ENCODE data around the gene PRKN.

The PRKN gene

GRCh38 chr6:161443848-161444247, 1283.7 kb downstream of the PRKN start:
- H3K9me3 ChIP-seq (ENCODE audit: control insufficient read depth, low read length), result no peaks in the 10 kb centered on the region
- H3K27ac ChIP-seq (ENCODE audit: insufficient read depth, low read depth, low read length, poor library complexity, severe bottlenecking), result no peak overlapping the region
- no peaks in the 10 kb centered on the region for H3K27me3 ChIP-seq (ENCODE audit: control insufficient read depth, insufficient read depth, low read length, poor library complexity, severe bottlenecking)
- H3K4me3 ChIP-seq (ENCODE audit: insufficient read depth, low read depth, low read length), result no peak overlapping the region
- WGBS, 2 experiments, result 15 to 18% methylated on average over 8 of the region's 8 CpGs
- peaks cover 44% of the 10 kb centered on the region for H3K4me1 ChIP-seq (ENCODE audit: control insufficient read depth, insufficient read depth, low read length)
- H3K36me3 ChIP-seq (ENCODE audit: control insufficient read depth, insufficient read depth, low read length), result no peaks in the 10 kb centered on the region

- Histone ChIP-seq H3K27ac (ENCODE audit: insufficient read depth, low read depth, low read length, poor library complexity, severe bottlenecking) (no peak overlapping the region), H3K4me1 (ENCODE audit: control insufficient read depth, insufficient read depth, low read length) (peaks cover 43% of the 10 kb centered on the region), H3K9me3 (ENCODE audit: control insufficient read depth, low read length) (no peaks in the 10 kb centered on the region), H3K4me3 (ENCODE audit: insufficient read depth, low read depth, low read length) (no peak overlapping the region), H3K27me3 (ENCODE audit: control insufficient read depth, insufficient read depth, low read length, poor library complexity, severe bottlenecking) (no peaks in the 10 kb centered on the region), H3K36me3 (ENCODE audit: control insufficient read depth, insufficient read depth, low read length) (no peaks in the 10 kb centered on the region)
- WGBS, 2 experiments, result 92 to 95% methylated on average over 15 of the region's 15 CpGs
These were observed 1285.1 kb downstream of the PRKN start for GRCh38 chr6:161442420-161442819.

GRCh38 chr6:161440299-161440698, 1287.3 kb downstream of the PRKN start:
- Histone ChIP-seq H3K9me3 (ENCODE audit: control insufficient read depth, low read length) (no peaks in the 10 kb centered on the region), H3K36me3 (ENCODE audit: control insufficient read depth, insufficient read depth, low read length) (no peaks in the 10 kb centered on the region), H3K27ac (ENCODE audit: insufficient read depth, low read depth, low read length, poor library complexity, severe bottlenecking) (no peak overlapping the region), H3K27me3 (ENCODE audit: control insufficient read depth, insufficient read depth, low read length, poor library complexity, severe bottlenecking) (no peaks in the 10 kb centered on the region), H3K4me3 (ENCODE audit: insufficient read depth, low read depth, low read length) (no peak overlapping the region), H3K4me1 (ENCODE audit: control insufficient read depth, insufficient read depth, low read length) (peaks cover 29% of the 10 kb centered on the region)
- WGBS, 2 experiments, result 31 to 45% methylated on average over 3 of the region's 4 CpGs

- Histone ChIP-seq H3K36me3 (ENCODE audit: control insufficient read depth, insufficient read depth, low read length) (no peaks in the 10 kb centered on the region), H3K4me1 (ENCODE audit: control insufficient read depth, insufficient read depth, low read length) (peaks cover 23% of the 10 kb centered on the region), H3K9me3 (ENCODE audit: control insufficient read depth, low read length) (no peaks in the 10 kb centered on the region), H3K4me3 (ENCODE audit: insufficient read depth, low read depth, low read length) (no peak overlapping the region), H3K27me3 (ENCODE audit: control insufficient read depth, insufficient read depth, low read length, poor library complexity, severe bottlenecking) (no peaks in the 10 kb centered on the region), H3K27ac (ENCODE audit: insufficient read depth, low read depth, low read length, poor library complexity, severe bottlenecking) (no peak overlapping the region)
- 81 to 86% methylated on average over 12 of the region's 12 CpGs for WGBS, 2 experiments
These were observed 1288.5 kb downstream of the PRKN start for GRCh38 chr6:161439093-161439492.

GRCh38 chr6:161438430-161439030, 1289.0 kb downstream of the PRKN start:
- WGBS, 2 experiments, result 94 to 95% methylated on average over 12 of the region's 12 CpGs
- Histone ChIP-seq H3K27me3 (ENCODE audit: control insufficient read depth, insufficient read depth, low read length, poor library complexity, severe bottlenecking) (no peaks in the 10 kb centered on the region), H3K4me1 (ENCODE audit: control insufficient read depth, insufficient read depth, low read length) (peaks cover 19% of the 10 kb centered on the region), H3K4me3 (ENCODE audit: insufficient read depth, low read depth, low read length) (no peak overlapping the region), H3K27ac (ENCODE audit: insufficient read depth, low read depth, low read length, poor library complexity, severe bottlenecking) (no peak overlapping the region), H3K9me3 (ENCODE audit: control insufficient read depth, low read length) (no peaks in the 10 kb centered on the region), H3K36me3 (ENCODE audit: control insufficient read depth, insufficient read depth, low read length) (no peaks in the 10 kb centered on the region)

- H3K27ac ChIP-seq (ENCODE audit: insufficient read depth, low read depth, low read length, poor library complexity, severe bottlenecking), result no peak overlapping the region
- no peaks in the 10 kb centered on the region for H3K9me3 ChIP-seq (ENCODE audit: control insufficient read depth, low read length)
- no peaks in the 10 kb centered on the region for H3K27me3 ChIP-seq (ENCODE audit: control insufficient read depth, insufficient read depth, low read length, poor library complexity, severe bottlenecking)
- WGBS, 2 experiments, result 92 to 93% methylated on average over 2 to 3 of the region's 3 CpGs
- no peaks in the 10 kb centered on the region for H3K36me3 ChIP-seq (ENCODE audit: control insufficient read depth, insufficient read depth, low read length)
- peaks cover 17% of the 10 kb centered on the region for H3K4me1 ChIP-seq (ENCODE audit: control insufficient read depth, insufficient read depth, low read length)
- H3K4me3 ChIP-seq (ENCODE audit: insufficient read depth, low read depth, low read length), result no peak overlapping the region
These were observed 1289.7 kb downstream of the PRKN start for GRCh38 chr6:161437851-161438250.

- WGBS, 2 experiments, result 88 to 92% methylated on average over 7 of the region's 7 CpGs
These were observed 1291.3 kb downstream of the PRKN start for GRCh38 chr6:161436106-161436876.

GRCh38 chr6:161435748-161436070, 1291.9 kb downstream of the PRKN start:
- WGBS, 2 experiments, result no CpG with 5 or more reads among the region's 1 CpG
- H3K27me3 ChIP-seq (ENCODE audit: control insufficient read depth, insufficient read depth, low read length, poor library complexity, severe bottlenecking), result no peaks in the 10 kb centered on the region
- H3K36me3 ChIP-seq (ENCODE audit: control insufficient read depth, insufficient read depth, low read length), result no peaks in the 10 kb centered on the region
- peaks cover 14% of the 10 kb centered on the region for H3K4me1 ChIP-seq (ENCODE audit: control insufficient read depth, insufficient read depth, low read length)
- no peak overlapping the region for H3K27ac ChIP-seq (ENCODE audit: insufficient read depth, low read depth, low read length, poor library complexity, severe bottlenecking)
- H3K4me3 ChIP-seq (ENCODE audit: insufficient read depth, low read depth, low read length), result no peak overlapping the region
- no peaks in the 10 kb centered on the region for H3K9me3 ChIP-seq (ENCODE audit: control insufficient read depth, low read length)

More at GRCh38 chr6:161436106-161436876, 1291.3 kb downstream of the PRKN start:
- Histone ChIP-seq H3K4me1 (ENCODE audit: control insufficient read depth, insufficient read depth, low read length) (peaks cover 17% of the 10 kb centered on the region), H3K36me3 (ENCODE audit: control insufficient read depth, insufficient read depth, low read length) (no peaks in the 10 kb centered on the region), H3K27me3 (ENCODE audit: control insufficient read depth, insufficient read depth, low read length, poor library complexity, severe bottlenecking) (no peaks in the 10 kb centered on the region), H3K27ac (ENCODE audit: insufficient read depth, low read depth, low read length, poor library complexity, severe bottlenecking) (no peak overlapping the region), H3K9me3 (ENCODE audit: control insufficient read depth, low read length) (no peaks in the 10 kb centered on the region), H3K4me3 (ENCODE audit: insufficient read depth, low read depth, low read length) (no peak overlapping the region)

GRCh38 chr6:161434921-161435747, 1292.4 kb downstream of the PRKN start:
- Histone ChIP-seq H3K9me3 (ENCODE audit: control insufficient read depth, low read length) (no peaks in the 10 kb centered on the region), H3K27ac (ENCODE audit: insufficient read depth, low read depth, low read length, poor library complexity, severe bottlenecking) (peak overlapping the region; percentile 61), H3K36me3 (ENCODE audit: control insufficient read depth, insufficient read depth, low read length) (no peaks in the 10 kb centered on the region), H3K4me3 (ENCODE audit: insufficient read depth, low read depth, low read length) (no peak overlapping the region), H3K4me1 (ENCODE audit: control insufficient read depth, insufficient read depth, low read length) (peaks cover 11% of the 10 kb centered on the region), H3K27me3 (ENCODE audit: control insufficient read depth, insufficient read depth, low read length, poor library complexity, severe bottlenecking) (no peaks in the 10 kb centered on the region)
- WGBS, 2 experiments, result 80 to 82% methylated on average over 8 of the region's 9 CpGs

- WGBS, 2 experiments, result 92 to 94% methylated on average over 8 to 9 of the region's 9 CpGs
These were observed 1293.2 kb downstream of the PRKN start for GRCh38 chr6:161434350-161434749.

More at GRCh38 chr6:161434350-161434749, 1293.2 kb downstream of the PRKN start:
- H3K36me3 ChIP-seq (ENCODE audit: control insufficient read depth, insufficient read depth, low read length), result no peaks in the 10 kb centered on the region
- peaks cover 11% of the 10 kb centered on the region for H3K4me1 ChIP-seq (ENCODE audit: control insufficient read depth, insufficient read depth, low read length)
- no peaks in the 10 kb centered on the region for H3K9me3 ChIP-seq (ENCODE audit: control insufficient read depth, low read length)
- H3K27ac ChIP-seq (ENCODE audit: insufficient read depth, low read depth, low read length, poor library complexity, severe bottlenecking), result peak overlapping the region; percentile 61
- H3K27me3 ChIP-seq (ENCODE audit: control insufficient read depth, insufficient read depth, low read length, poor library complexity, severe bottlenecking), result no peaks in the 10 kb centered on the region
- H3K4me3 ChIP-seq (ENCODE audit: insufficient read depth, low read depth, low read length), result no peak overlapping the region
